KBM-7 (cell line): ENCODE data around the gene KIF23.
A peak's percentile ranks its signal among the peaks of the same experiment; 100 is the strongest.

Experiments
- DNase-seq: peaks from one replicate; pipeline ENCODE4 v3.0.0-alpha.2; 2015
- in situ Hi-C: fragments of 300-500 bp; cut with MboI; formaldehyde crosslinking; loops from 2 replicates; pipeline ENCODE4 v1.14.3; 2020; ENCODE audit warnings: low sequenced_read_pairs, low pct_unique_long_range_greater_than_20kb, mixed read lengths

The KIF23 gene

GRCh38 chr15:69392352-69392751 lies 21.8 kb upstream of the KIF23 start:
- in situ Hi-C loops, result loop anchor here (25.0 kb wide), 1 partner anchor 330 kb away; no protein-coding TSS in a partner anchor
- DNase-seq, result no peak

GRCh38 chr15:69393831-69394491 lies 20.2 kb upstream of the KIF23 start:
- in situ Hi-C loops, result loop anchor here (25.0 kb wide), 1 partner anchor 332 kb away; no protein-coding TSS in a partner anchor
- no peak for DNase-seq

- in situ Hi-C loops, result loop anchor here (25.0 kb wide), 1 partner anchor 332 kb away; no protein-coding TSS in a partner anchor
- DNase-seq, result peak; percentile 96
These were observed 19.4 kb upstream of the KIF23 start for GRCh38 chr15:69394556-69395282.

- in situ Hi-C loops, result loop anchor here (25.0 kb wide), 1 partner anchor 333 kb away; no protein-coding TSS in a partner anchor
- no peak for DNase-seq
These were observed 18.7 kb upstream of the KIF23 start for GRCh38 chr15:69395460-69395859.

- in situ Hi-C loops, result loop anchor here (25.0 kb wide), 1 partner anchor 334 kb away; no protein-coding TSS in a partner anchor
- no peak for DNase-seq
These were observed 18.2 kb upstream of the KIF23 start for GRCh38 chr15:69395991-69396390.

DNA sequence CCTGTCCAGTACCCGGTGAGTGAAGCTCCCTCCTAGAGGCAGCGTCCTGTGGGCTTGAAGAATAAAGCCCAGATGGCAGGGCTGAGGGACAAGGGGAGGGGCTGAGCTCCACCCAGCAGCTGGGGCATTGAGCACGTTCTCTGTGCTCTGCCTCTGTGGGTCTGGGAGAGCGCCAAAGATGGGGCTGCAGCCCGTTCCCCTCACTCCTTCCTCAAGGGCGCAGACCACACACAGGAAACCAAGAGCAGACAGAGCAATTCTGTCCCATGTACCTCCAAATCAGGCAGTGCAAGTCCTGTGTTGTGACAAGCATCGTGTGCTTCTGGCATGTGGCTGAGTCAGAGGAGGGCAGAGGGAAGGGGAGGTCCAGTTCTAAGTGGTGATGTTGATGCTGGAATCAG lies 15.7 kb upstream of the KIF23 start:
- peak; percentile 67 for DNase-seq
- in situ Hi-C loops, result loop anchor here (25.0 kb wide), 1 partner anchor 336 kb away; no protein-coding TSS in a partner anchor

DNA sequence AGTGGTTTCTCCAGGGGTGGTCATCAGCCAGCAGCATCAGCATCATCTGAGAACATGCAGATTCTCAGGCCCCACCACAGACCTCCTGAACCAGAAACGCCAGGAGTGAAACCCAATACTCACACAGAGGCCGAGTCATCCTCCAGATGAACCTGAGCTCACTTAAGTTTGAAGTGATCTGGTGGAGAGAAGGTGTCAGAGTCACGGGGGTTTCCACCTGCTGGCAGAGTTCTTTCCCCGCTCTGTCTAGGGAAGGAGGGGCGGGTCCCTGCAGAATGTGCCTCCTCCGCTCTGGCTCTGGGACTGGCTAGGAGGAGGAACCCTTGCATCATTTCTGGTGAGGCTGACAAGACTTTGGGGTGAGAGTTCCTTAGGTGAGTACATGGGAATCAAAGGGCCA lies 13.3 kb upstream of the KIF23 start:
- in situ Hi-C loops, result no loop called here

GRCh38 chr15:69402816-69403215 lies 11.3 kb upstream of the KIF23 start:
- in situ Hi-C loops, result no loop called here
- no peak for DNase-seq

More for the DNA sequence above, 13.3 kb upstream of the KIF23 start:
- DNase-seq, result no peak

GRCh38 chr15:69403594-69403993 lies 10.6 kb upstream of the KIF23 start:
- in situ Hi-C loops, result no loop called here

DNA sequence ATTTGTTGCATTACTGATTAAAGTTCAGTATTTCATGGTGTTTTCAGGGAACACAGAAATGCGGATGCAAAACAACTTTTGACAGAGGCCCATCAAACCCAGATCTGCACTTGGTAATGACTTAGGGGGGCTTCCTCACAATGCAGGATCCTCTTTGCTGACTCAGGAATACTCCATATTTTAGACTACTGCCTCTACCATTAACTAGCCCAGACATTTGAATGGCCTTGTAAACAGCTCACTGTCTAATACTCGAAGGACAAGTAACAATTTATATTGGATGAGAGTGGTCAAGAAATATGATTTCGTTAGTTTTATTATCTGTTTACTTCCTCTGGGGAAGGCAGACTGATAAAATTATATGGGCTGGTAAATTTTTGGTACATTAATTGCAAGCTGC lies 9.0 kb upstream of the KIF23 start:
- in situ Hi-C loops, result no loop called here
- DNase-seq, result no peak

More at GRCh38 chr15:69403594-69403993, 10.6 kb upstream of the KIF23 start:
- no peak for DNase-seq

DNA sequence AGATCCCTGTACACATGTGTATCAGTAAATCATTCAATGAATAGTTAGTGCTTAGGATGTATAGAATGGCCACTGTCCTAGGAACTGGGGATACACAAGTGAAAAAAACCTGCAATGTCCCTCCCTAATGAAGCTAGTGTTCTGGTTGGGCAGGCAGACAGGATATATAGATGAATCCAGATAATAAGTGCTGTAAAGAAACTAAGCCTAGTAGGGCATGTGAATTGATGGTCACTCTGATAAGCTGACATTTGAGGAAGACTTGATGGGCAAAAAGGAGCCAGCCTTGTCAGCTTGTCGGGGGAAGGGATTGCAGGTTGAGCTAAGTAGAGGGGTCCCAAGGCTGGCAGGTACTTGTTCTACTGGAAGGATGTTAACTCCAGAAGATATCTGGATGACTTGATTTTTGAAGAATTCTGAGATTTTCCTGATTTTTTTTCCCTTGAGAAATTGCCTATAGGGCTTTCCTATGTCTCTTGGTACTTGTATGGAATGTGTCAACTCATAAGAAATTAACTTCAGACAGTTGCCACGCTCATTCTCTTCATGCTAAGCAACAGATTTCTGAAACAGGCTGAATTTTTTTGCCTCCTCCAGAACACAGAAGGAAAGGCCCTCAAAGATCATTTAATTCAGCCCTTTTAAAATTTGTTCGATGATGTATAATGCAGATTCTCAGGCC lies 6.3 kb upstream of the KIF23 start:
- in situ Hi-C loops, result no loop called here
- DNase-seq, result no peak

DNA sequence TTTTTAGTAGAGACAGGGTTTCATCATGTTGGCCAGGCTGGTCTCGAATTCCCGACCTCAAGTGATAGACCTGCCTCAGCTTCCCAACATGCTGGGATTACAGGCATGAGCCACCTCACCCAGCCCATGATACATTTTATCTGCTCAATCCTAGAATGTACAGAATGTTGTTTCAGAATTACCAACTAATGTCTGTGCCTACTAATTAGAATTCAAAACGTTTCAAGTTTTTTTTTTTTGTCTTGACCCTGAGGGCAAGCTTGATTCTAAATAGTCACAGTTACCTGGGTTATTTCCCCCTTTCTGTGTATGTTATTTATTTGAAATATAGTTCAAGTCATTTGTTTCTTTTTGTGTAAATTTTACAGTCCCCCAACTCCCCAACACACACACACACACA lies 5.3 kb upstream of the KIF23 start:
- no peak for DNase-seq
- in situ Hi-C loops, result no loop called here

DNA sequence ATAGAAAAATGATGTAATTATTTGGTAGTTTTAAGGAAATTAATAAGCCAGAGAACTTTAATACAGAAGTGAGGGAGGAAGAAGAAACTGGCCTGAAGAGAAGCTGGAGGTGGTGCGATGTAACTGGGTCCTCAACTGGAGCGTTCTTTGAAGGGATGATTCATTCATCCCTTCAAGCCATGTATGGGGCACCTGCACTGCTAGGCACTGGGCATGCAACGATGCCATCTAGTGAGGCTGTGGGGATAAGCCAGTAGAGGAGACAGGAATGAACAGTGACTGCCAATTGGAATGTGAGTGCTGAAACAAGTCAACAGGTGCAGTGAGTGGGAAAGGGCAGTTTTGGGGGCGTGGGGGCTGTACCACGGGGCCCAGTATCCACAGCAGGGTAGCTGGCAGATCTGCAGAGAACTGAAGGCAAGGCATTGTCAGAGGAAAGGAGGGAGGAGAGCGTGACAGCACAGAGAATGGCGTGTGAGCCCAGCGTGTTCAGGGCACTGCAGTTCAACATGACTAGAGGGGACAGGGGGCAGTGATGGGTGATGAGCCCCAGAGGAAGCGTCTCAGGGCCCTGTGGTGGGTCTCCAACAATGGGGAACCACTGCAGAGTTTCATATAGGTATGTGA lies 3.8 kb upstream of the KIF23 start:
- in situ Hi-C loops, result no loop called here
- peak; percentile 34 for DNase-seq

DNA sequence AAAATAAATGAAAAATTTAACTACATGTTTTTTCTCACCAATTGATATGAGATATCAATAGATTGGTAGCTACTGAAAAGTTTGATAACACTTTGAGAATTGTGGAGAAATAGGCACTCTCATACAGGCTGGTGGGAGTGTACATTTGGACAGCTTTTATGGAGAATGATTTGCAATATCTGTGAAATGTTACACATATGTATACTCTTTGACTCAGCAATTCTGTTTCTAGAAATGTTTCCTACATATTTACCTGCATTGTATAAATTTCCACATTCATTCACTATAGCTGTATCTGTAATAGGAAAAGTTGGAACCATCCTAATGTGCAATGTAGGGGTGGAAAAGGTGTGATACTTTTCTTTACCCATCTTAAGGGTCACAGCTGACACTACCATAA lies 1.9 kb upstream of the KIF23 start:
- in situ Hi-C loops, result no loop called here
- no peak for DNase-seq

DNA sequence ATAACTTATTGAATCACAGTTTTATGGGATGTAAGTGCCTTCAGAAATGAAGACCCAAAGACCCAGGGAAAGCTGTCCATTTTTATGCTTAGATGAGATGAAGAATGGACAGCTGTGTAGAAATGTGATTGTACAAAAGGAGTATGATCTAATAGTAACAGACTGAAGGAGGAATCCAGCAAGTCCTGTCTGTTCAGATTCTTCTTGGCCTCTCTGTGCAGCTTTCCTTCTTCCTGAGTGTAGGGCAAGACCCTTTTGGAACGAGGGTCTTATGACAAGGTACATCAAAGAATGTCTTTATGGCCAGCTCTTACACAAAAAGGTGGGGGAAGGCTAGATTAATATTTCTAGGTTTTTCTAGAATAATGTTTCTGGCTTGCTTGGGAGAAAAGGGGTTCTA lies 1.4 kb upstream of the KIF23 start:
- no peak for DNase-seq
- in situ Hi-C loops, result no loop called here

- in situ Hi-C loops, result no loop called here
- peak; percentile 79 for DNase-seq
These were observed 585 bp downstream of the KIF23 start for GRCh38 chr15:69414701-69415167.

DNA sequence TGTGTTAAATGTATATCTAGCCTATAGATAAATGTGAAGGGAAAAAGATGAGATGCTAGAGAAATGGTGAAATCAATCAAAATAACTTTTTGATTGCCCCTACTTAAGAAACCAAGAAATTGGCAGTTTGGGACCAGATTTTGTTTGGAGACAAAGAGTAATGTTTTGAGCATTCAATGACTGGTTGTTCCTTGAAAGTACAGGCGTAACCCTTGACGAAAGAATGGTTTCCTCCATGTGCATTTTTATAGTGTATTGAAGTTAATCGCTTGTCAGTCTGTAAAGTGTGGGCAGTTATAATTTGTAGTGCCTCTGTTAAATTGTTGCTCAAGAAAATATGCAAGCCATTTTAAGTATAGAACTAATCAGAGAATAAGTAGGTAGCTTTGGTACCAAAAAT lies 1.2 kb downstream of the KIF23 start:
- in situ Hi-C loops, result no loop called here
- no peak for DNase-seq

GRCh38 chr15:69417581-69417980 lies 3.4 kb downstream of the KIF23 start:
- DNase-seq, result no peak
- in situ Hi-C loops, result no loop called here

- no peak for DNase-seq
- in situ Hi-C loops, result no loop called here
These were observed 7.3 kb downstream of the KIF23 start for GRCh38 chr15:69421498-69421897.
